NCI-H187 treated with DMSO at 0.1 percent for 48 hours (cell line): ENCODE measurements around the gene PRR20D.
"Not testable (repeated sequence)": the region's sequence is repeated elsewhere in the genome, so short reads cannot be mapped to it uniquely, and the experiment has no call there.

Source experiments
- DNase-seq: peaks from one replicate; lab custom pipeline; 2025; lab: John Stamatoyannopoulos, UW

The PRR20D gene

GRCh38 chr13:57160332-57160731, at the start of gene PRR20D:
Gene PRR20D, plus strand, starts transcription at chr13:57160632. Its CDS starts 387 bp downstream, at chr13:57161019.
- DNase-seq = not testable (repeated sequence)

GRCh38 chr13:57114945-57115344, 45.5 kb upstream of the PRR20D start:
- DNase-seq = no peak

- DNase-seq = no peak
These were observed 36.8 kb upstream of the PRR20D start for GRCh38 chr13:57123681-57124080.

GRCh38 chr13:57128909-57129308, 31.5 kb upstream of the PRR20D start:
- no peak for DNase-seq

GRCh38 chr13:57136093-57136492, 24.3 kb upstream of the PRR20D start:
- no peak for DNase-seq

GRCh38 chr13:57137585-57137984, 22.8 kb upstream of the PRR20D start:
- DNase-seq = no peak

- DNase-seq = no peak
These were observed 21.4 kb upstream of the PRR20D start for GRCh38 chr13:57138988-57139387.

GRCh38 chr13:57139781-57140180, 20.7 kb upstream of the PRR20D start:
- not testable (repeated sequence) for DNase-seq

- not testable (repeated sequence) for DNase-seq
These were observed 20.0 kb upstream of the PRR20D start, which contains the start of gene PRR20A for GRCh38 chr13:57140235-57140968. Gene PRR20A, plus strand, starts transcription at chr13:57140918. Its CDS starts 387 bp downstream, at chr13:57141305.

- DNase-seq = not testable (repeated sequence)
These were observed 13.2 kb upstream of the PRR20D start, which contains the start of gene PRR20B for GRCh38 chr13:57147188-57147587. Gene PRR20B, plus strand, starts transcription at chr13:57147488. Its CDS starts 387 bp downstream, at chr13:57147875.

GRCh38 chr13:57148106-57148505, 12.3 kb upstream of the PRR20D start:
- DNase-seq = not testable (repeated sequence)

GRCh38 chr13:57153761-57154160, 6.7 kb upstream of the PRR20D start, which contains the start of gene PRR20C:
Gene PRR20C, plus strand, starts transcription at chr13:57154061. Its CDS starts 387 bp downstream, at chr13:57154448.
- DNase-seq = not testable (repeated sequence)

GRCh38 chr13:57166897-57167296, 6.5 kb downstream of the PRR20D start, which contains the start of gene PRR20E:
Gene PRR20E, plus strand, starts transcription at chr13:57167197. Its CDS starts 387 bp downstream, at chr13:57167584.
- DNase-seq = not testable (repeated sequence)

GRCh38 chr13:57191667-57192066, 31.2 kb downstream of the PRR20D start:
- no peak for DNase-seq

- no peak for DNase-seq
These were observed 52.6 kb downstream of the PRR20D start for GRCh38 chr13:57212989-57213388.
